ENCODE results near the gene YIPF7.

The YIPF7 gene

DNA sequence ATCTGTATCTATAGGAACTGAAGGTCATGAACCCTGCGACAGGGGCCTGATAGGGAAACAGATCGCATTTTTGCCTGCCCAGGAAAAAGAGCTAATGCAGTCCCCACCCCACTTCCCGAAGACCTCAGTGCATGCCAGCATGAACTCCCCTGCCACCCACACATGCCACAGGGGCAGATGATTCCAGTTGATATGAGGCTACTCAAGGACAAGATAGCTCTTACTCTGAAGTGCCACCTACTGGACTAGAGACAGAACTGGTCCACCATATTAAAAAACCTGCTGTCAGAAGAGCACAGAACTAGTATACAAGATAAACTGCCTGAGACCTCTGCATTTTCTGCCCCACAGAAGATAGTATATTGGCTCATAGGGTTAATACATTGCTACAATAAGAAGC is 68.0 kb downstream of the YIPF7 start:
- DNase-seq: no peak

DNA sequence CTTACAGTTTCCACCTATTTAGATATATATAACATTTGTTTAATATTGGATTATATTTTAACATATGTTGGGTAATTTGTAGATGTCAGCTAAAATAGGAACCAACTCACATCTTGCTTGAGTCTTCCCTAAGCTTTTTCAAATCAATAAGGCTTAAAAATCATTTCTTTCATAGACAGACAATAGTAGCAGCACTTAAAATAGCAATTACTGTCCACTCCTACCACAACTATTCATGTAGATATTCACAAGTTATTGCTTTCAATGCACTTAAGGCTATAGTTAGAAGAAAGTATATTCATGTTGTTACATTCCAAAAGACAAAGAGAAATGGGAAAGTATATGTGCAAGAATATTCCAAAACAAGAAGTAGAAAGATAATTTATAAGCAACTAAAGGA is 71.2 kb downstream of the YIPF7 start:
- no peak for DNase-seq

DNA sequence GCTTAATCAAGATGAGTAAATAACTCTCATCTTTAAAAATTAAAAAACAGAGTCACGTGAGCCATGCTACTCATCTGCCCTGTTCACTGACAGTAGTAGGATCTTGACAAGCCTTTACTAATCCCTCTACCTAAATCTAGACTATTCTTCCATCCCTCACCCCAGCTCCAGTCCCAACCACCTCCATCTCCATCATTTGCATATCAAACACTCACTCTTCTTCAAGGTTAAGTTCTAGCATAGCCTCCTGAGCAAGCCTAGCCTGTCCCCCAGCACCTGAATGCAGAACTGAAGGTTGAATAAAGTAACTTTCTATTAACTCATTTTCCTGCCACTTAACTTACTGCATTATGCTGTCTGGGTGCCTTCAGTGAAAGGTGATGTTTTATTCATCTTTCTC is 72.5 kb downstream of the YIPF7 start:
- DNase-seq: no peak
